GM21717 (cell line): ENCODE measurements around the gene AEN.

ENCODE experiments used
- ATAC-seq: cut with Tn5 transposase; IDR thresholded peaks from one replicate; pipeline ENCODE4 v1.9.1; 2021; ENCODE audit warnings: mild to moderate bottlenecking, moderate library complexity; ENCODE audit not compliant: unreplicated experiment

AEN gene

GRCh38 chr15:88613074-88613944, 7.8 kb upstream of the AEN start:
- no peak for ATAC-seq

GRCh38 chr15:88615303-88616107, 5.6 kb upstream of the AEN start:
- ATAC-seq = peak; percentile 74

GRCh38 chr15:88616240-88616639, 4.9 kb upstream of the AEN start:
- no peak for ATAC-seq

- ATAC-seq = no peak
Measured at GRCh38 chr15:88617031-88617722, 4.0 kb upstream of the AEN start.

- ATAC-seq = no peak
Measured at GRCh38 chr15:88617790-88618189, 3.4 kb upstream of the AEN start.

- no peak for ATAC-seq
Measured at GRCh38 chr15:88618686-88619085, 2.5 kb upstream of the AEN start.

- no peak for ATAC-seq
Measured at GRCh38 chr15:88619796-88620195, 1.3 kb upstream of the AEN start.

GRCh38 chr15:88621789-88622604, 857 bp downstream of the AEN start:
- no peak for ATAC-seq

- no peak for ATAC-seq
Measured at GRCh38 chr15:88622605-88622975, 1.4 kb downstream of the AEN start.

GRCh38 chr15:88623061-88623460, 1.9 kb downstream of the AEN start:
- no peak for ATAC-seq

GRCh38 chr15:88623632-88624031, 2.5 kb downstream of the AEN start:
- no peak for ATAC-seq

- peak; percentile 27 for ATAC-seq
Measured at GRCh38 chr15:88624156-88624970, 3.2 kb downstream of the AEN start.

GRCh38 chr15:88624971-88625490, 3.9 kb downstream of the AEN start:
- ATAC-seq = no peak

GRCh38 chr15:88625943-88626741, 5.0 kb downstream of the AEN start:
- no peak for ATAC-seq

GRCh38 chr15:88627463-88627862, 6.3 kb downstream of the AEN start:
- ATAC-seq = no peak

- no peak for ATAC-seq
Measured at GRCh38 chr15:88628018-88628654, 7.0 kb downstream of the AEN start.

GRCh38 chr15:88629071-88629470, 7.9 kb downstream of the AEN start:
- no peak for ATAC-seq

GRCh38 chr15:88630141-88630721, 9.1 kb downstream of the AEN start:
- ATAC-seq = no peak
